Measurements from ENCODE around the gene BRI3BP.

DNA sequence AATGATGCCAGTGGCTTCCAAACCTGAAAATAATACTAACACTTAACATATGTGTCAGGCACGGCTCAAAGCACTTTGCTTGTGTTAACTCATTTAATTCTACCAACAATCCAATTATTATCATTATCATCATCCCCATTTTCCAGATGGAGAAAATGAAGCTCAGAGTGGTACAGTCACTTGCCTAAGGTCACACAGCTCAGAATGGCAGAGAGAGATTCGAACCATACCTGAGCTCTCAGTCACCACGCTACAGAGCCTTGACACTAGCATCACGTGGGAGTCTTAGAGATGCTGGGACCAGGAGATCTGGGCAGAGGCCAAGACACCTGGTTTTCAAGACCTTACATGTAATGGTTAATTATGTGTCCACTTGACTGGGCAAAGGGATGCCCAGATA, 38.7 kb upstream of the BRI3BP start:
- TF ChIP-seq, protein P1, sequence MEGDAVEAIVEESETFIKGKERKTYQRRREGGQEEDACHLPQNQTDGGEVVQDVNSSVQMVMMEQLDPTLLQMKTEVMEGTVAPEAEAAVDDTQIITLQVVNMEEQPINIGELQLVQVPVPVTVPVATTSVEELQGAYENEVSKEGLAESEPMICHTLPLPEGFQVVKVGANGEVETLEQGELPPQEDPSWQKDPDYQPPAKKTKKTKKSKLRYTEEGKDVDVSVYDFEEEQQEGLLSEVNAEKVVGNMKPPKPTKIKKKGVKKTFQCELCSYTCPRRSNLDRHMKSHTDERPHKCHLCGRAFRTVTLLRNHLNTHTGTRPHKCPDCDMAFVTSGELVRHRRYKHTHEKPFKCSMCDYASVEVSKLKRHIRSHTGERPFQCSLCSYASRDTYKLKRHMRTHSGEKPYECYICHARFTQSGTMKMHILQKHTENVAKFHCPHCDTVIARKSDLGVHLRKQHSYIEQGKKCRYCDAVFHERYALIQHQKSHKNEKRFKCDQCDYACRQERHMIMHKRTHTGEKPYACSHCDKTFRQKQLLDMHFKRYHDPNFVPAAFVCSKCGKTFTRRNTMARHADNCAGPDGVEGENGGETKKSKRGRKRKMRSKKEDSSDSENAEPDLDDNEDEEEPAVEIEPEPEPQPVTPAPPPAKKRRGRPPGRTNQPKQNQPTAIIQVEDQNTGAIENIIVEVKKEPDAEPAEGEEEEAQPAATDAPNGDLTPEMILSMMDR (IDR thresholded peaks at IDR 0.05 in 8 of 11, conservative IDR thresholded peaks at IDR 0.05 in 3 of 11) = no peak
- no peak for TF ChIP-seq POLR2A (IDR thresholded peaks at IDR 0.05)
- TF ChIP-seq POLR2AphosphoS5 (IDR thresholded peaks at IDR 0.05) = no peak
